ENCODE results near the gene ALDH1A2.

The ALDH1A2 gene

DNA sequence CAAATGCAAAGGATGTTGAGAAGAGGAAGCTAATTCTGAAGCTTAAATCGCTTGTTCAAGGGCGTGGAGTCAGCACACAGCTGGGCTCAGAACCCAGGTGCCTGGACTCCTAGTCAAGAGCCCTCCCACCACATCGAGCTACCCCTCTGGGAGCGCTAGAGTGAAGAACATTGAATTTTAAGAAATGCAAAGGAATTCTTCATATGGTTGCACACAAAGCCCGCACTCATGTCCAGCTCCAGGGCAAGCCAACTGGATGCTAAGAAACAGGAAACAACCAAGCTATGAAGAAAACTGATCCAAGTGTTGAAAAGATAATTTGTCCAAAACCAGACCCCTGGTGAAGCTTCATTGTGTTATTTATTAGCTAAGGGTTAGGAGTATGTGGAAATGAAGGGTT, 122.3 kb downstream of the ALDH1A2 start:
- POLR2A ChIA-PET, result no interaction called here
- Histone ChIP-seq H3K9me3 (ENCODE audit: control insufficient read depth, insufficient read depth, low read depth, low read length) (no peaks in the 10 kb centered on the region), H3K4me1 (ENCODE audit: control insufficient read depth, insufficient read depth, low read length) (no peaks in the 10 kb centered on the region), H3K27ac (ENCODE audit: extremely low read depth, low read depth, low read length) (no peak overlapping the region), H3K36me3 (ENCODE audit: control insufficient read depth in 2 of 2, insufficient read depth in 1 of 2, low read length in 2 of 2) (no peaks in the 10 kb centered on the region), H3K4me3 (ENCODE audit: low read depth, low read length) (no peak overlapping the region)
- TF ChIP-seq PRDM4 (tag by site-specific recombination; IDR thresholded peaks at IDR 0.05) (no peak), SP2 (tag by site-specific recombination; IDR thresholded peaks at IDR 0.05) (no peak), ZBTB1 (tag by site-specific recombination; IDR thresholded peaks at IDR 0.05) (no peak)
- CTCF ChIA-PET, result interaction anchor here (0.5 to 1.9 kb wide), 4 partner anchors 123 to 239 kb away, joined by 3 to 5 read pairs (median 4); partner anchors contain the start of gene ALDH1A2

- POLR2A ChIA-PET, result no interaction called here
- H3K27ac ChIP-seq (ENCODE audit: extremely low read depth, low read depth, low read length), result no peak overlapping the region
- TF ChIP-seq ZNF10 (tag by site-specific recombination; IDR thresholded peaks at IDR 0.05) (no peak), ZNF266 (tag by site-specific recombination; IDR thresholded peaks at IDR 0.05; ENCODE audit: low read depth) (no peak), ZNF394 (tag by site-specific recombination; IDR thresholded peaks at IDR 0.05; ENCODE audit: borderline replicate concordance) (no peak), ZBTB8A (tag by site-specific recombination; IDR thresholded peaks at IDR 0.05) (no peak), ZNF558 (tag by site-specific recombination; IDR thresholded peaks at IDR 0.05) (no peak), SP2 (tag by site-specific recombination; IDR thresholded peaks at IDR 0.05) (no peak), EGR2 (tag by site-specific recombination; IDR thresholded peaks at IDR 0.05; ENCODE audit: low read depth) (no peak), ZNF658 (tag by site-specific recombination; IDR thresholded peaks at IDR 0.05) (no peak), ZNF433 (tag by site-specific recombination; IDR thresholded peaks at IDR 0.05; ENCODE audit: low read depth) (no peak), ZNF768 (tag by site-specific recombination; IDR thresholded peaks at IDR 0.05) (no peak), REPIN1 (tag by site-specific recombination; IDR thresholded peaks at IDR 0.05; ENCODE audit: low read depth) (no peak), HOXC10 (CRISPR knock-in tag; IDR thresholded peaks at IDR 0.05) (no peak)
- TF ChIP-seq, protein P1, sequence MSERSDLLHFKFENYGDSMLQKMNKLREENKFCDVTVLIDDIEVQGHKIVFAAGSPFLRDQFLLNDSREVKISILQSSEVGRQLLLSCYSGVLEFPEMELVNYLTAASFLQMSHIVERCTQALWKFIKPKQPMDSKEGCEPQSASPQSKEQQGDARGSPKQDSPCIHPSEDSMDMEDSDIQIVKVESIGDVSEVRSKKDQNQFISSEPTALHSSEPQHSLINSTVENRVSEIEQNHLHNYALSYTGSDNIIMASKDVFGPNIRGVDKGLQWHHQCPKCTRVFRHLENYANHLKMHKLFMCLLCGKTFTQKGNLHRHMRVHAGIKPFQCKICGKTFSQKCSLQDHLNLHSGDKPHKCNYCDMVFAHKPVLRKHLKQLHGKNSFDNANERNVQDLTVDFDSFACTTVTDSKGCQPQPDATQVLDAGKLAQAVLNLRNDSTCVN (tag by site-specific recombination; optimal IDR thresholded peaks at IDR 0.05), result no peak
- H3K36me3 ChIP-seq (ENCODE audit: control insufficient read depth in 2 of 2, insufficient read depth in 1 of 2, low read length in 2 of 2), result no peaks in the 10 kb centered on the region
- no peak overlapping the region for H3K4me3 ChIP-seq (ENCODE audit: low read depth, low read length)
- no peaks in the 10 kb centered on the region for H3K4me1 ChIP-seq (ENCODE audit: control insufficient read depth, insufficient read depth, low read length)
- CTCF ChIA-PET, result interaction anchor here (1.9 kb wide), 1 partner anchor 124 kb away, joined by 5 read pairs; the partner anchor contains the start of gene ALDH1A2
- no peaks in the 10 kb centered on the region for H3K9me3 ChIP-seq (ENCODE audit: control insufficient read depth, insufficient read depth, low read depth, low read length)
Measured at GRCh38 chr15:57941816-57942215, 123.7 kb downstream of the ALDH1A2 start.

- POLR2A ChIA-PET, result no interaction called here
- TF ChIP-seq HOXD13 (CRISPR knock-in tag; IDR thresholded peaks at IDR 0.05; ENCODE audit: borderline replicate concordance), result no peak
- no peak for TF ChIP-seq ZBTB8A (tag by site-specific recombination; IDR thresholded peaks at IDR 0.05)
- no peak for TF ChIP-seq YY2 (tag by site-specific recombination; IDR thresholded peaks at IDR 0.05)
- TF ChIP-seq ZNF354C (tag by site-specific recombination; IDR thresholded peaks at IDR 0.05; ENCODE audit: borderline replicate concordance, low read depth), result no peak
- no peak for TF ChIP-seq ZNF501 (tag by site-specific recombination; IDR thresholded peaks at IDR 0.05)
- no peak for TF ChIP-seq ZNF560 (tag by site-specific recombination; IDR thresholded peaks at IDR 0.05; ENCODE audit: borderline replicate concordance)
- TF ChIP-seq ZSCAN23 (tag by site-specific recombination; IDR thresholded peaks at IDR 0.05), result no peak
- TF ChIP-seq, protein P2, sequence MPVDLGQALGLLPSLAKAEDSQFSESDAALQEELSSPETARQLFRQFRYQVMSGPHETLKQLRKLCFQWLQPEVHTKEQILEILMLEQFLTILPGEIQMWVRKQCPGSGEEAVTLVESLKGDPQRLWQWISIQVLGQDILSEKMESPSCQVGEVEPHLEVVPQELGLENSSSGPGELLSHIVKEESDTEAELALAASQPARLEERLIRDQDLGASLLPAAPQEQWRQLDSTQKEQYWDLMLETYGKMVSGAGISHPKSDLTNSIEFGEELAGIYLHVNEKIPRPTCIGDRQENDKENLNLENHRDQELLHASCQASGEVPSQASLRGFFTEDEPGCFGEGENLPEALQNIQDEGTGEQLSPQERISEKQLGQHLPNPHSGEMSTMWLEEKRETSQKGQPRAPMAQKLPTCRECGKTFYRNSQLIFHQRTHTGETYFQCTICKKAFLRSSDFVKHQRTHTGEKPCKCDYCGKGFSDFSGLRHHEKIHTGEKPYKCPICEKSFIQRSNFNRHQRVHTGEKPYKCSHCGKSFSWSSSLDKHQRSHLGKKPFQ (tag by site-specific recombination; IDR thresholded peaks at IDR 0.05), result no peak
- TF ChIP-seq, protein P3, sequence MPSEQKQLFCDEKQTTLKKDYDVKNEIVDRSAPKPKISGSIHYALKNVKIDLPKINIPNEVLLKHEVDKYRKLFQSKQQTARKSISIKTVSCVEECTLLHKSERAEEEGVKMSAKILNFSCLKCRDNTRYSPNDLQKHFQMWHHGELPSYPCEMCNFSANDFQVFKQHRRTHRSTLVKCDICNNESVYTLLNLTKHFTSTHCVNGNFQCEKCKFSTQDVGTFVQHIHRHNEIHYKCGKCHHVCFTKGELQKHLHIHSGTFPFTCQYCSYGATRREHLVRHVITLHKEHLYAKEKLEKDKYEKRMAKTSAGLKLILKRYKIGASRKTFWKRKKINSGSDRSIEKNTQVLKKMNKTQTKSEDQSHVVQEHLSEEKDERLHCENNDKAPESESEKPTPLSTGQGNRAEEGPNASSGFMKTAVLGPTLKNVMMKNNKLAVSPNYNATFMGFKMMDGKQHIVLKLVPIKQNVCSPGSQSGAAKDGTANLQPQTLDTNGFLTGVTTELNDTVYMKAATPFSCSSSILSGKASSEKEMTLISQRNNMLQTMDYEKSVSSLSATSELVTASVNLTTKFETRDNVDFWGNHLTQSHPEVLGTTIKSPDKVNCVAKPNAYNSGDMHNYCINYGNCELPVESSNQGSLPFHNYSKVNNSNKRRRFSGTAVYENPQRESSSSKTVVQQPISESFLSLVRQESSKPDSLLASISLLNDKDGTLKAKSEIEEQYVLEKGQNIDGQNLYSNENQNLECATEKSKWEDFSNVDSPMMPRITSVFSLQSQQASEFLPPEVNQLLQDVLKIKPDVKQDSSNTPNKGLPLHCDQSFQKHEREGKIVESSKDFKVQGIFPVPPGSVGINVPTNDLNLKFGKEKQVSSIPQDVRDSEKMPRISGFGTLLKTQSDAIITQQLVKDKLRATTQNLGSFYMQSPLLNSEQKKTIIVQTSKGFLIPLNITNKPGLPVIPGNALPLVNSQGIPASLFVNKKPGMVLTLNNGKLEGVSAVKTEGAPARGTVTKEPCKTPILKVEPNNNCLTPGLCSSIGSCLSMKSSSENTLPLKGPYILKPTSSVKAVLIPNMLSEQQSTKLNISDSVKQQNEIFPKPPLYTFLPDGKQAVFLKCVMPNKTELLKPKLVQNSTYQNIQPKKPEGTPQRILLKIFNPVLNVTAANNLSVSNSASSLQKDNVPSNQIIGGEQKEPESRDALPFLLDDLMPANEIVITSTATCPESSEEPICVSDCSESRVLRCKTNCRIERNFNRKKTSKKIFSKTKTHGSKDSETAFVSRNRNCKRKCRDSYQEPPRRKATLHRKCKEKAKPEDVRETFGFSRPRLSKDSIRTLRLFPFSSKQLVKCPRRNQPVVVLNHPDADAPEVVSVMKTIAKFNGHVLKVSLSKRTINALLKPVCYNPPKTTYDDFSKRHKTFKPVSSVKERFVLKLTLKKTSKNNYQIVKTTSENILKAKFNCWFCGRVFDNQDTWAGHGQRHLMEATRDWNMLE (tag by site-specific recombination; conservative IDR thresholded peaks at IDR 0.05; ENCODE audit: low read depth), result no peak
Measured at GRCh38 chr15:57932348-57932747, 133.2 kb downstream of the ALDH1A2 start.

More at GRCh38 chr15:57932348-57932747, 133.2 kb downstream of the ALDH1A2 start:
- Histone ChIP-seq H3K4me1 (ENCODE audit: control insufficient read depth, insufficient read depth, low read length) (no peaks in the 10 kb centered on the region), H3K36me3 (ENCODE audit: control insufficient read depth in 2 of 2, insufficient read depth in 1 of 2, low read length in 2 of 2) (no peaks in the 10 kb centered on the region), H3K9me3 (ENCODE audit: control insufficient read depth, insufficient read depth, low read depth, low read length) (no peaks in the 10 kb centered on the region), H3K4me3 (ENCODE audit: low read depth, low read length) (no peak overlapping the region), H3K27ac (ENCODE audit: extremely low read depth, low read depth, low read length) (no peak overlapping the region)
- CTCF ChIA-PET, result interaction anchor here (1.0 kb wide), 1 partner anchor 181 kb away, joined by 3 read pairs; no protein-coding TSS in a partner anchor
